GOT3 (cell line): ENCODE measurements around the gene MYH10.

Experiments
- DNase-seq: peaks from one replicate; lab custom pipeline; 2025; ENCODE audit warnings: mixed read lengths; lab: John Stamatoyannopoulos, UW

MYH10 gene

GRCh38 chr17:8444494-8444893 lies 186.0 kb downstream of the MYH10 start:
- DNase-seq: no peak

- DNase-seq: no peak
Observed at GRCh38 chr17:8443756-8444155, 186.8 kb downstream of the MYH10 start.

- no peak for DNase-seq
Observed at GRCh38 chr17:8442310-8442709, 188.2 kb downstream of the MYH10 start.

GRCh38 chr17:8441690-8442089 lies 188.8 kb downstream of the MYH10 start:
- no peak for DNase-seq

- no peak for DNase-seq
Observed at GRCh38 chr17:8439681-8440080, 190.8 kb downstream of the MYH10 start.

- no peak for DNase-seq
Observed at GRCh38 chr17:8438441-8438840, 192.1 kb downstream of the MYH10 start.

GRCh38 chr17:8436844-8437171 lies 193.7 kb downstream of the MYH10 start:
- DNase-seq: no peak

GRCh38 chr17:8436169-8436843 lies 194.2 kb downstream of the MYH10 start:
- DNase-seq: no peak

GRCh38 chr17:8435245-8436168 lies 195.0 kb downstream of the MYH10 start, which contains the start of gene NDEL1:
NDEL1 (plus strand) TSS chr17:8435884; CDS start chr17:8444272, 8,388 bp downstream.
- DNase-seq: peak; percentile 95

GRCh38 chr17:8430966-8431365 lies 199.6 kb downstream of the MYH10 start:
- DNase-seq: peak; percentile 28

GRCh38 chr17:8426802-8427201 lies 203.7 kb downstream of the MYH10 start:
- DNase-seq: no peak

GRCh38 chr17:8426094-8426720 lies 204.3 kb downstream of the MYH10 start:
- DNase-seq: no peak
